ENCODE data around the gene CASQ2.

The CASQ2 gene

GRCh38 chr1:115687744-115688143 is 80.8 kb downstream of the CASQ2 start:
- no peaks in the 10 kb centered on the region for H3K27me3 ChIP-seq (replicated peaks; ENCODE audit: insufficient read depth, low read length)
- no peaks in the 10 kb centered on the region for H3K4me1 ChIP-seq (ENCODE audit: low read length)
- H3K4me2 ChIP-seq (ENCODE audit: low read depth, low read length): no peak overlapping the region
- H4K20me1 ChIP-seq (ENCODE audit: insufficient read depth, low read length): no peaks in the 10 kb centered on the region
- no peaks in the 10 kb centered on the region for H3K9me3 ChIP-seq (replicated peaks; ENCODE audit: insufficient read depth, low read length)
- H2AFZ ChIP-seq (ENCODE audit: low read length): no peak overlapping the region
- H3K9ac ChIP-seq (ENCODE audit: low read length): no peak overlapping the region
- no peaks in the 10 kb centered on the region for H3K36me3 ChIP-seq (replicated peaks; ENCODE audit: insufficient read depth, low read length)
- no peaks in the 10 kb centered on the region for H3K79me2 ChIP-seq (ENCODE audit: low read length)
- H3K4me3 ChIP-seq (ENCODE audit: low read length): no peak overlapping the region
- H3F3A ChIP-seq (ENCODE audit: insufficient read depth, low read length): no peaks in the 10 kb centered on the region
- no peak for DNase-seq
- H3K27ac ChIP-seq (ENCODE audit: low read length): no peak overlapping the region
- no peaks in the 10 kb centered on the region for H3K9me2 ChIP-seq (replicated peaks; ENCODE audit: insufficient read depth, low read length)
- TF ChIP-seq EZH2phosphoT487 (IDR thresholded peaks at IDR 0.05; ENCODE audit: low read length) (no peak), EZH2 (optimal IDR thresholded peaks at IDR 0.05; ENCODE audit: low read depth, low read length) (no peak), CTCF (IDR thresholded peaks at IDR 0.05; ENCODE audit: low read length) (no peak)

GRCh38 chr1:115685029-115685705 is 83.3 kb downstream of the CASQ2 start:
- no peak for DNase-seq
- no peaks in the 10 kb centered on the region for H3K79me2 ChIP-seq (ENCODE audit: low read length)
- H3F3A ChIP-seq (ENCODE audit: insufficient read depth, low read length): no peaks in the 10 kb centered on the region
- no peaks in the 10 kb centered on the region for H3K9me2 ChIP-seq (replicated peaks; ENCODE audit: insufficient read depth, low read length)
- H3K4me3 ChIP-seq (ENCODE audit: low read length): no peak overlapping the region
- no peak for TF ChIP-seq CTCF (IDR thresholded peaks at IDR 0.05; ENCODE audit: low read length)
- no peak for TF ChIP-seq EZH2 (optimal IDR thresholded peaks at IDR 0.05; ENCODE audit: low read depth, low read length)
- no peak for TF ChIP-seq EZH2phosphoT487 (IDR thresholded peaks at IDR 0.05; ENCODE audit: low read length)
- no peak overlapping the region for H3K4me2 ChIP-seq (ENCODE audit: low read depth, low read length)
- H3K9ac ChIP-seq (ENCODE audit: low read length): no peak overlapping the region
- H3K4me1 ChIP-seq (ENCODE audit: low read length): no peaks in the 10 kb centered on the region
- no peak overlapping the region for H3K27ac ChIP-seq (ENCODE audit: low read length)
- no peak overlapping the region for H2AFZ ChIP-seq (ENCODE audit: low read length)
- no peaks in the 10 kb centered on the region for H3K36me3 ChIP-seq (replicated peaks; ENCODE audit: insufficient read depth, low read length)
- no peaks in the 10 kb centered on the region for H3K27me3 ChIP-seq (replicated peaks; ENCODE audit: insufficient read depth, low read length)
- H3K9me3 ChIP-seq (replicated peaks; ENCODE audit: insufficient read depth, low read length): no peaks in the 10 kb centered on the region
- no peaks in the 10 kb centered on the region for H4K20me1 ChIP-seq (ENCODE audit: insufficient read depth, low read length)

- DNase-seq: no peak
- Histone ChIP-seq H3K79me2 (ENCODE audit: low read length) (no peaks in the 10 kb centered on the region), H3K4me1 (ENCODE audit: low read length) (no peaks in the 10 kb centered on the region), H3K4me2 (ENCODE audit: low read depth, low read length) (no peak overlapping the region), H3K9me3 (replicated peaks; ENCODE audit: insufficient read depth, low read length) (no peaks in the 10 kb centered on the region), H3F3A (ENCODE audit: insufficient read depth, low read length) (no peaks in the 10 kb centered on the region), H3K9ac (ENCODE audit: low read length) (no peak overlapping the region), H3K36me3 (replicated peaks; ENCODE audit: insufficient read depth, low read length) (no peaks in the 10 kb centered on the region), H2AFZ (ENCODE audit: low read length) (no peak overlapping the region), H3K27me3 (replicated peaks; ENCODE audit: insufficient read depth, low read length) (no peaks in the 10 kb centered on the region), H3K27ac (ENCODE audit: low read length) (no peak overlapping the region), H3K9me2 (replicated peaks; ENCODE audit: insufficient read depth, low read length) (no peaks in the 10 kb centered on the region), H4K20me1 (ENCODE audit: insufficient read depth, low read length) (no peaks in the 10 kb centered on the region), H3K4me3 (ENCODE audit: low read length) (no peak overlapping the region)
- TF ChIP-seq CTCF (IDR thresholded peaks at IDR 0.05; ENCODE audit: low read length): no peak
These were observed 85.7 kb downstream of the CASQ2 start for GRCh38 chr1:115682792-115683191.

Measured in MM.1S (cell line).